Muscle of back (tissue), 11 donors: ENCODE data around the gene HEXB. TPM values are rescaled to one million over a fixed set of nuclear protein-coding genes. Genes with fewer than 3 reads are reported as not detected.
A peak's percentile ranks its signal among the peaks of the same experiment; 100 is the strongest.
"Not testable (repeated sequence)": the region's sequence is repeated elsewhere in the genome, so short reads cannot be mapped to it uniquely, and the experiment has no call there.

Source experiments
- DNase-seq, 3 donors: peaks; one replicate each; pipeline versions ENCODE4 v3.0.0 to v3.0.0-alpha.2; 2013
- polyA plus RNA-seq, 10 donors: library from polyadenylated mRNA; unstranded; fragments of 120-200 nt; gene quantifications; one replicate each; pipeline ENCODE4 v1.2.1, GENCODE V29; 2013; ENCODE audit not compliant: insufficient read length in 10 of 10

Gene HEXB
- polyA plus RNA-seq, 10 donors, result 35.2 to 54.0 (median 42.0) TPM

DNA sequence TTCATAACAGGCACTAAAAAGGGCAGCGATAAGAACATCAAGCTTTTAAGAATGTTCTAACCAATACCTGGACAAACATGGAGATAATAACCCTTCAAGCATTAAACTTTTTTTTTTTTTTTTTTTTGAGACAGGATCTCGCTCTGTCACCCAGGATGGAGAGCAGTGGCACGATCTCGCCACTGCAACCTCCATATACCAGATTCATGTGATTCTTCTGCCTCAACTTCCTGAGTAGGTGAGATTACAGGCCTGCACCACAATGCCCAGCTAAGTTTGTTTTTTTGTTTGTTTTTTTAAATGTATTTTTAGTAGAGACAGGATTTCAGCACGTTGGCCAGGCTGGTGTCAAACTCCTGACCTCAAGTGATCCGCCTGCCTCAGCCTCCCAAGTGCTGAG is 29.8 kb upstream of the HEXB start:
- DNase-seq, result no peak

- DNase-seq, result no peak
These were observed 29.3 kb upstream of the HEXB start for GRCh38 chr5:74655716-74656115.

DNA sequence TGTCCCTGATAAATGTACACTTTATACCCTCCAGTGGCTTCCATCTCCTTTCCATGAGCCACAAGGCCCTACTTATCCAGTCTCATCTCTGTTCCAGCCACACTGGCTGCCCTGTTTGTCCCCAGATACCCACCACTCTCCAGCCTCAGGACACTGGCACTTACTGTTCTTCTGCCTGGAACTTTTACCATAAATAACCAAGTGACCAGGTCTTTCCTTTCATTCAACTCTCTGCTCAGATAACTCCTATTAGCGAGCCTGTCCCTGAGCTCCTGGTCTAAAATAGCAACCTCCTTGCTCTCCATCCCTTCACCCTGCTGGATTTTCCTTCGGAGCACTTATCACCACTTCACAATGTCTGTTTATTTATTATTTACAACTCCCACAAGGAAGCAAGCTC is 27.9 kb upstream of the HEXB start:
- DNase-seq, result no peak

DNA sequence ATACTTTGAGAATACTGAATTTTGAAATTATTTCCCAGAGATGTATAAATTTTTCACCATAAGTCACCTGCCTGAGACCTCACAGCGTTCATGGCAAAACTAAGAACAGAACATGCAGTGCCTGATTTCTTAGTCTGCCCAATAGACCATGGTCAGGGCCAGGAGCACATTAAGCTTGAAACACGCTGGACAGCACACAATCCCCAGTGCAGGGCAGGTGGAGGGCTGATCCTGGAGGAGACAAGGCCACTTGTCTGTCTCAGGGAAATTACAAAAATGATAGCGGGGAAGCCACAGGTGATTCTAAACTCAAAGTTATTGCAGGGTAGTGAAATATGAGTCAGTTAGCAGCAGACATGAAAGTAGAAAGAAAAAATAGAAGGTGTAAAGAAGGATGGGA is 25.9 kb upstream of the HEXB start:
- no peak for DNase-seq

- no peak for DNase-seq
These were observed 24.9 kb upstream of the HEXB start for GRCh38 chr5:74660140-74660539.

GRCh38 chr5:74660873-74661272 is 24.2 kb upstream of the HEXB start:
- no peak for DNase-seq

DNA sequence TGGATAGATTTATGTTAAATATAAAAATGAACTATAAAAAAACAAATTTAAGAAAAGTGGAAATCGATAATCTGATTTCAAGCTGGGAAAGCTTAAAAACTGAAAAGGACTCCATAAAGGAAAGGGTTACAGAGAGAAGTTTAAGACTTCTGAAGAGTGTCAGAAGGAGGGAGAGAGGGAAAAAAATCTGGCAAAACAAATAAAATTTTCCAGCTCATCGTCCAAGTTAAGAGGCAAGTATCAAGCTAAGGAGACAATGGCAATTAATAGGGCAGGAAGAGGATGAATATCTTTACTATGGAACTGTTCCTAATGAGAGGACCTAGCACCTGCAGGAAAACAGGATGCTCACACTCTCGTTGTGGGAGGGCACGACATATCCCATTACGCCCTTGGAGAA is 20.5 kb upstream of the HEXB start:
- DNase-seq, result peak in 1 of 3 donors; percentile 69

GRCh38 chr5:74665273-74665672 is 19.8 kb upstream of the HEXB start:
- DNase-seq, result peak in 1 of 3 donors; percentile 55

DNA sequence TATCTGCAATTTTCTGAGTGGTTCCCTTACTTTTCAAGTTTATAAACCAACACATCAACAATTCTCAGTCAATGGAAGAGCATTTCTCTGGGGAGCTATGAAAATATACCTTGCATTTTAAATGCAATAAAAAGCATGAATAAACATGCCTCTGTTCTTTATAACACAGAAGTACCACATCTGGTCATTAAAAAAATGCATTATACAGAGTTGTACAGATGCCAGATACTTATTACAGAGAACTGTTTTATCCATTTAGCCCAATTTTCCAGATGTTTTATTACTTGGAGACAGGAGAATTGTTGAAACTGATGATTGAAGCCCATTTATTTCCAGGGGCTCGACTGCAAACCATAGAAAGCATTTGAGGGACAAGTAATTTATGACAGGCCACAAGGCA is 19.2 kb upstream of the HEXB start:
- peak in 1 of 3 donors; percentile 64 for DNase-seq

DNA sequence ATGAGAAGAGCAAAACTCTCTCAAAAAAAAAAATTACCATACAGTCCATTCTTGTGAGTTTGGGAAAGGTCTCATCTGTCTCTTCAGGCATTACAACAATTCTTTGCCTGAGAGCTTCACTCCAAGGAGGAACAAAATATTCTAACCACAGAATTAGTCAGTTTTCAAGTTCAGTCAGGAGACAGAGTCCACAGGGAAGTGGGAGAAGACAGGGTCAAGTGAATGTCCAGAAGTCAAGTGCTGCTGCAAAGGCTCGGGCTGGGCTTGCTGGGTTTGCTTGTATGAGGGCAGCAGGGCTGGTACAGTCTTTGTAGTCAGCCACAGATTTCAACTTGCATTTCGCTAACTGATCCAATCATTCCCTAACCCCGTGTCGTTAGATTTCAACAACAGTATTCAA is 17.6 kb upstream of the HEXB start:
- no peak for DNase-seq

- DNase-seq, result no peak
These were observed 15.2 kb upstream of the HEXB start for GRCh38 chr5:74669821-74670220.

GRCh38 chr5:74670396-74671038 is 14.5 kb upstream of the HEXB start:
- DNase-seq, result no peak

GRCh38 chr5:74672215-74672877 is 12.7 kb upstream of the HEXB start:
- DNase-seq, result no peak

GRCh38 chr5:74673011-74673790 is 11.8 kb upstream of the HEXB start:
- peak in 2 of 3 donors; percentile 51 to 70 for DNase-seq

- not testable (repeated sequence) for DNase-seq
These were observed 8.6 kb upstream of the HEXB start for GRCh38 chr5:74676466-74676865.

- not testable (repeated sequence) for DNase-seq
These were observed 6.9 kb upstream of the HEXB start for GRCh38 chr5:74678123-74678522.

DNA sequence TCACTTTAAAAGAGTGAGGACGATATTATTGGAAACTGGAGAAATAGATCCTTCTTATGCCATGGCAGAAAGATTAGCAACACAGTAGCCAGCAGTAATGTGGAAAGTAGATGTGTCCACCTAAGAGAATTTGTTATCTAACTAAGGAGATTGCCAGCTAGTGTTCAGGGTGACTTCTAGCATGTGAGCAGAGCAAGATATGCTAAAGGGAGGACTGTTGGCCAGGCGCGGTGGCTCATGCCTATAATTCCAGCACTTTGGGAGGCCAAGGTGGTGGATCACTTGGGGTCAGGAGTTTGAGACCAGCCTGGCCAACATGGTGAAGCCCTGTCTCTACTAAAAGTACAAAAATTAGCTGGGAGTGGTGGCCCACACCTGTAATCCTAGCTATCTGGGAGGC is 5.7 kb upstream of the HEXB start:
- DNase-seq, result not testable (repeated sequence)

- no peak for DNase-seq
These were observed 5.1 kb upstream of the HEXB start for GRCh38 chr5:74679966-74680365.

GRCh38 chr5:74685979-74686631 is 1.1 kb downstream of the HEXB start:
- DNase-seq, result peak in 2 of 3 donors; percentile 27 to 46

DNA sequence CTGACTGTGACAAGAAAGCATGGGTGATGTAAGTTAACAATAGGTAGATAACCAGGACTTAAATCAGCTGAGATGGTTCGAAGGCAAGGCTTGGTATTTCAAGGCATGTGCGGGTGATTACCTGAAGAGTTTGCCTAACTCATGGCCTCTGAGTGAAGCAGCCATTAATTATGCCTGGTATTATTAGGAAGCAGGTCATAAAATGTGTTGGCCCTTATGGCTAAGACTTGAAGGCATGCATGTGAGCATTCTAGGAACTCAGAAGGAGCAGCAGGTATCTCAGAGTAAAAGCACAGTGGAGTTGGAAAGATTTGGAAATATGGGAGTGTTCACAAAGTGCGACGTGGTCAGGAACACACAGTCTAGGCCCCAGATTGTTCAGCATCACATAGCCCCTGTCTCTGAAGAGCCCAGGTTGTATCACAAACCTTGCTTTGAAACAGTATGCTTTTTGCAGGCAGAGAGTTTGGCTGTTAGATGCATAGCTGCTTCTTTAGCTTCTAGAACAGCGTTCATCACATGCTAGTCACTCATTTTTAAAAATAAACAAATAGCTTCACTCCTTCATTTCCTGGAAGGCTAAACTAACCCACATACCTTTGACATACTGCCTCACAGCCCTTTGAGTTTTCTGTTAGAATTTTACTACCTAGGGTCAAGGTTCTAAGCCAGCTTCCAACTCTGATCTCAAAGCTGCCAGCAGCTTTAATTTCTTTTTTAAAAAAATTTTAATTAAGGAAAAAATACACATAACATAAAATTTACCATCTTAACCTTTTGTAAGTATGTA is 2.1 kb downstream of the HEXB start:
- no peak for DNase-seq

- no peak for DNase-seq
These were observed 8.2 kb downstream of the HEXB start for GRCh38 chr5:74693191-74693590.

- DNase-seq, result no peak
These were observed 32.6 kb downstream of the HEXB start for GRCh38 chr5:74717596-74717995.
